ENCODE measurements around the gene LYPLAL1. TPM values are rescaled to one million over a fixed set of nuclear protein-coding genes. Genes with fewer than 3 reads are reported as not detected.

The LYPLAL1 gene
- total RNA-seq, 6 donors from 2014 or later: 11.7 to 42.7 (median 26.0) TPM

DNA sequence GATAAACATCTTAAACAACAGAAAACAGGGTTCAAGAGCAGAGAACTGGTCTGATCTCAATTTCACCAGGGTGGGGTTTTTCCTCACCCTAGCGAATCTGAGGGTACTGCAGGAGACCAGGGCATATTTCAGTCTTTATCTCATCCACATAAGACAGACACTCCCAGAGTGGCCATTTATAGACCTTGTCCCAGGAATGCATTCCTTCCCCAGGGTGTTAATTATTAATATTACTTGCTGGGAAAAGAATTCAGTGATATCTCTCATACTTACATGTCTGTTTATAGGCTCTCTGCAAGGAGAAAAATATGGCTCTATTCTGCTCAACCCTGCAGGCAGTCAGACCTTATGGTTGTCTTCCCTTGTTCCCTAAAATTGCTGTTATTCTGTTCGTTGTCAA, 84.1 kb downstream of the LYPLAL1 start:
- no peak for DNase-seq
- H3K27me3 ChIP-seq: no peaks in the 10 kb centered on the region
- no peak overlapping the region for H3K27ac ChIP-seq
- H3K4me3 ChIP-seq: no peak overlapping the region
- ATAC-seq (ENCODE audit: low FRiP score in 2 of 2): no peak
- no peaks in the 10 kb centered on the region for H3K4me1 ChIP-seq
- 44 to 48% methylated on average over 2 of the region's 2 CpGs for WGBS, 2 donors
- no peak for TF ChIP-seq POLR2AphosphoS5 (IDR thresholded peaks at IDR 0.05)
- TF ChIP-seq POLR2A (IDR thresholded peaks at IDR 0.05): no peak
- no peak for TF ChIP-seq EP300 (IDR thresholded peaks at IDR 0.05)
- TF ChIP-seq, protein P1, sequence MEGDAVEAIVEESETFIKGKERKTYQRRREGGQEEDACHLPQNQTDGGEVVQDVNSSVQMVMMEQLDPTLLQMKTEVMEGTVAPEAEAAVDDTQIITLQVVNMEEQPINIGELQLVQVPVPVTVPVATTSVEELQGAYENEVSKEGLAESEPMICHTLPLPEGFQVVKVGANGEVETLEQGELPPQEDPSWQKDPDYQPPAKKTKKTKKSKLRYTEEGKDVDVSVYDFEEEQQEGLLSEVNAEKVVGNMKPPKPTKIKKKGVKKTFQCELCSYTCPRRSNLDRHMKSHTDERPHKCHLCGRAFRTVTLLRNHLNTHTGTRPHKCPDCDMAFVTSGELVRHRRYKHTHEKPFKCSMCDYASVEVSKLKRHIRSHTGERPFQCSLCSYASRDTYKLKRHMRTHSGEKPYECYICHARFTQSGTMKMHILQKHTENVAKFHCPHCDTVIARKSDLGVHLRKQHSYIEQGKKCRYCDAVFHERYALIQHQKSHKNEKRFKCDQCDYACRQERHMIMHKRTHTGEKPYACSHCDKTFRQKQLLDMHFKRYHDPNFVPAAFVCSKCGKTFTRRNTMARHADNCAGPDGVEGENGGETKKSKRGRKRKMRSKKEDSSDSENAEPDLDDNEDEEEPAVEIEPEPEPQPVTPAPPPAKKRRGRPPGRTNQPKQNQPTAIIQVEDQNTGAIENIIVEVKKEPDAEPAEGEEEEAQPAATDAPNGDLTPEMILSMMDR (IDR thresholded peaks at IDR 0.05): no peak
- H3K9me3 ChIP-seq: peaks cover 0 to 8% (median 2%) of the 10 kb centered on the region in 4 donors
- no peaks in the 10 kb centered on the region for H3K36me3 ChIP-seq

DNA sequence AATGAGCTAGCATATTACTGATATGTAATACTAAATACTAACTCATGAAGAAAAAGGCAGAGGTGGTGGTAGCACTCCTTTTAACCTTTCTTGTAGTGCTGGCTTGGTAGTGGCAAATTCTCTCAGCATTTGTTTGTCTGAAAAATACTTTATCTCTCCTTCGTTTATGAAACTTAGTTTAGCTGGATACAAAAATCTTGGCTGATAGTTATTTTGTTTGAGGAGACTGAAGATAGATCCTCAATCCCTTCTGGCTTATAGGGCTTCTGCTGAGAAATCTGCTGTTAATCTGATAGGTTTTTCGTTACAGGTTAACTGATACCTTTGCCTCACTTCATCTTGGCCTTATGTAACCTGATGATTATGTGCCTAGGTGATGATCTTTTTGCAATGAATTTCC, 87.8 kb downstream of the LYPLAL1 start:
- H3K4me1 ChIP-seq: no peaks in the 10 kb centered on the region
- H3K9me3 ChIP-seq: peaks cover 0 to 8% (median 2%) of the 10 kb centered on the region in 4 donors
- no peaks in the 10 kb centered on the region for H3K27me3 ChIP-seq
- WGBS, 2 donors: 63 to 93% methylated on average over 2 of the region's 2 CpGs
- H3K27ac ChIP-seq: no peak overlapping the region
- no peaks in the 10 kb centered on the region for H3K36me3 ChIP-seq
- TF ChIP-seq POLR2A (IDR thresholded peaks at IDR 0.05): no peak
- TF ChIP-seq EP300 (IDR thresholded peaks at IDR 0.05): no peak
- no peak for TF ChIP-seq POLR2AphosphoS5 (IDR thresholded peaks at IDR 0.05)
- TF ChIP-seq, protein P1 (IDR thresholded peaks at IDR 0.05): no peak
- no peak overlapping the region for H3K4me3 ChIP-seq
- DNase-seq (no peak), ATAC-seq (ENCODE audit: low FRiP score in 2 of 2) (no peak)
